DOHH2 (cell line): ENCODE results near the gene CNBD2.

Source experiments
- EZH2phosphoT487 ChIP-seq: fragments of 200-600 bp; sonication (generic); IDR thresholded peaks from 2 replicates; pipeline ENCODE4 v1.6.1; 2017; ENCODE audit warnings: borderline replicate concordance, mild to moderate bottlenecking, antibody characterized with exemption, low read length, moderate library complexity, mixed read lengths
- TF ChIP-seq, protein P1 (sequence below): fragments of 200-600 bp; sonication (generic); IDR thresholded peaks from one replicate; pipeline ENCODE4 v1.5.1; 2014; ENCODE audit warnings: antibody characterized with exemption, mild to moderate bottlenecking, low read depth, low read length; ENCODE audit not compliant: poor library complexity, severe bottlenecking

DNA sequence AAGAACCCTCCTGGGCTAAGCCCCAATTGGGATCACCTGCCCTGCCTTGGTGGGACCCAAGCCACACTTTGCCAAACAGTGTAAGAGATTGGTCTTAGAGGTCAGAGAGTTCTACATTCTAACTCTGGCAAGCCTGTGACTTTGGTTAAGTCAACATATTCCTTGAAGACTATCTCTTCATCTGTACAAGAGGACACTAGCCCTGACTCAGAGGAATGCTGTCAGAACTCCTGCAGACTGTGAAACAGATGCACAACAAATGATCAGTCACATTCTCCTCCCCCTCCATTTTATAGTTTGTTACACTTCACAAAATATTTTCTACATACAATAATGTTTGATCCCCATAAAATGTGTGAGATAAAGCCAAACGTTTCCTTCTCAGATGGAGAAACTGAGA is 94.4 kb downstream of the CNBD2 start:
- TF ChIP-seq EZH2phosphoT487: no peak
- TF ChIP-seq, protein P1, sequence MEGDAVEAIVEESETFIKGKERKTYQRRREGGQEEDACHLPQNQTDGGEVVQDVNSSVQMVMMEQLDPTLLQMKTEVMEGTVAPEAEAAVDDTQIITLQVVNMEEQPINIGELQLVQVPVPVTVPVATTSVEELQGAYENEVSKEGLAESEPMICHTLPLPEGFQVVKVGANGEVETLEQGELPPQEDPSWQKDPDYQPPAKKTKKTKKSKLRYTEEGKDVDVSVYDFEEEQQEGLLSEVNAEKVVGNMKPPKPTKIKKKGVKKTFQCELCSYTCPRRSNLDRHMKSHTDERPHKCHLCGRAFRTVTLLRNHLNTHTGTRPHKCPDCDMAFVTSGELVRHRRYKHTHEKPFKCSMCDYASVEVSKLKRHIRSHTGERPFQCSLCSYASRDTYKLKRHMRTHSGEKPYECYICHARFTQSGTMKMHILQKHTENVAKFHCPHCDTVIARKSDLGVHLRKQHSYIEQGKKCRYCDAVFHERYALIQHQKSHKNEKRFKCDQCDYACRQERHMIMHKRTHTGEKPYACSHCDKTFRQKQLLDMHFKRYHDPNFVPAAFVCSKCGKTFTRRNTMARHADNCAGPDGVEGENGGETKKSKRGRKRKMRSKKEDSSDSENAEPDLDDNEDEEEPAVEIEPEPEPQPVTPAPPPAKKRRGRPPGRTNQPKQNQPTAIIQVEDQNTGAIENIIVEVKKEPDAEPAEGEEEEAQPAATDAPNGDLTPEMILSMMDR: no peak
